IMR-90 (cell line): Measurements from ENCODE around the gene RERE. TPM values are rescaled to one million over a fixed set of nuclear protein-coding genes. Genes with fewer than 3 reads are reported as not detected.

Experiments used
- ATAC-seq: fragments of 200-7000 bp; cut with Tn5 transposase; 2 replicates; pipeline ENCODE4 v1.9.1; 2020; ENCODE audit warnings: low read depth, mild to moderate bottlenecking, moderate library complexity
- BruUV-seq: library from RNA; stranded (reverse); fragments of 400-500 nt; replicated peaks from 2 replicates; lab custom pipeline; 2021; lab: Mats Ljungman, UMichigan
- CTCF ChIA-PET: fragments of 300-600 bp; formaldehyde crosslinking; extraction: SDS; loops from one replicate; lab custom pipeline; 2021; ENCODE audit warnings: antibody characterized with exemption; lab: Yijun Ruan, JAX
- POLR2A ChIA-PET: fragments of 300-600 bp; sonication (Branson Sonifier 250); formaldehyde crosslinking; loops from one replicate; lab custom pipeline; 2022; ENCODE audit warnings: antibody characterized with exemption; ENCODE audit not compliant: unreplicated experiment; lab: Charles Lee
- DNase-seq: peaks from one replicate; pipeline ENCODE4 v3.0.0; 2013
- H2AFZ ChIP-seq: replicated peaks from 2 replicates; pipeline ENCODE3; 2013; ENCODE audit warnings: low read length, mild to moderate bottlenecking; ENCODE audit not compliant: poor library complexity
- H2AK5ac ChIP-seq: 2 replicates; pipeline ENCODE4 v1.6.1; 2013; ENCODE audit warnings: low read depth, low read length, inconsistent platforms
- H2AK9ac ChIP-seq: replicated peaks from 2 replicates; pipeline ENCODE3; 2013; ENCODE audit warnings: mild to moderate bottlenecking, low read depth, low read length, moderate library complexity; ENCODE audit not compliant: poor library complexity
- H2BK120ac ChIP-seq: 2 replicates; pipeline ENCODE4 v1.6.1; 2013; ENCODE audit warnings: low read depth, low read length, inconsistent platforms
- H2BK15ac ChIP-seq: 3 replicates; pipeline ENCODE4 v1.6.1; 2013; ENCODE audit warnings: low read depth, low read length, inconsistent platforms
- H2BK20ac ChIP-seq: 2 replicates; pipeline ENCODE4 v1.6.1; 2013; ENCODE audit warnings: low read depth, mild to moderate bottlenecking, inconsistent platforms, low read length, moderate library complexity
- H2BK5ac ChIP-seq: 2 replicates; pipeline ENCODE4 v1.6.1; 2013; ENCODE audit warnings: mild to moderate bottlenecking, low read depth, low read length, inconsistent platforms; ENCODE audit not compliant: poor library complexity, severe bottlenecking
- H3K14ac ChIP-seq: replicated peaks from 2 replicates; pipeline ENCODE4 v1.6.1; 2013; ENCODE audit warnings: low read depth, low read length, inconsistent platforms
- H3K18ac ChIP-seq: 2 replicates; pipeline ENCODE4 v1.6.1; 2013; ENCODE audit warnings: low read depth, low read length, control low read depth
- H3K23ac ChIP-seq: 2 replicates; pipeline ENCODE4 v1.6.1; 2013; ENCODE audit warnings: low read depth, low read length, inconsistent platforms
- H3K27ac ChIP-seq: 2 replicates; pipeline ENCODE4 v1.5.1; 2013; ENCODE audit warnings: mild to moderate bottlenecking, control low read depth, low read length; ENCODE audit not compliant: insufficient read depth
- H3K27me3 ChIP-seq: 2 replicates; pipeline ENCODE4 v1.6.1; 2013; ENCODE audit warnings: low read length; ENCODE audit not compliant: control insufficient read depth, insufficient read depth
- H3K36me3 ChIP-seq: 2 replicates; pipeline ENCODE4 v1.6.1; 2013; ENCODE audit warnings: low read length, mixed read lengths; ENCODE audit not compliant: control insufficient read depth, insufficient read depth
- H3K4ac ChIP-seq: 2 replicates; pipeline ENCODE4 v1.6.1; 2013; ENCODE audit warnings: low read depth, low read length, inconsistent platforms
- H3K4me1 ChIP-seq: 2 replicates; pipeline ENCODE4 v1.6.1; 2013; ENCODE audit warnings: low read length, mixed read lengths; ENCODE audit not compliant: control insufficient read depth, insufficient read depth
- H3K4me2 ChIP-seq: 2 replicates; pipeline ENCODE4 v1.6.1; 2013; ENCODE audit warnings: low read depth, mild to moderate bottlenecking, control low read depth, low read length, moderate library complexity
- H3K4me3 ChIP-seq: 2 replicates; pipeline ENCODE4 v1.5.1; 2013; ENCODE audit warnings: low read depth, mild to moderate bottlenecking, control low read depth, low read length, moderate library complexity; ENCODE audit not compliant: insufficient read depth
- H3K56ac ChIP-seq: 2 replicates; pipeline ENCODE4 v1.6.1; 2013; ENCODE audit warnings: low read length, inconsistent platforms; ENCODE audit not compliant: insufficient read depth; ENCODE audit errors: extremely low read depth
- H3K79me1 ChIP-seq, 2 experiments: 2 replicates each; pipeline ENCODE4 v1.6.1; 2013; ENCODE audit warnings: low read length in 2 of 2, inconsistent platforms in 1 of 2, low read depth in 1 of 2
- H3K9ac ChIP-seq: 2 replicates; pipeline ENCODE4 v1.6.1; 2013; ENCODE audit warnings: low read depth, low read length, control low read depth
- H3K9me1 ChIP-seq: 2 replicates; pipeline ENCODE4 v1.6.1; 2013; ENCODE audit warnings: low read length, inconsistent platforms; ENCODE audit not compliant: insufficient read depth
- H3K9me3 ChIP-seq: 2 replicates; pipeline ENCODE4 v1.6.1; 2013; ENCODE audit warnings: low read length; ENCODE audit not compliant: control insufficient read depth, insufficient read depth
- H4K20me1 ChIP-seq: 2 replicates; pipeline ENCODE4 v1.6.1; 2013; ENCODE audit warnings: low read length, inconsistent platforms; ENCODE audit not compliant: insufficient read depth
- H4K5ac ChIP-seq: 2 replicates; pipeline ENCODE4 v1.6.1; 2013; ENCODE audit warnings: mild to moderate bottlenecking, low read depth, low read length, control low read depth
- H4K8ac ChIP-seq, 2 experiments: 2 replicates each; pipeline ENCODE4 v1.6.1; 2013; ENCODE audit warnings: low read depth in 2 of 2, low read length in 2 of 2, control low read depth in 1 of 2, inconsistent platforms in 1 of 2
- H4K91ac ChIP-seq: 2 replicates; pipeline ENCODE4 v1.6.1; 2013; ENCODE audit warnings: low read depth, low read length, inconsistent platforms; ENCODE audit not compliant: insufficient read depth
- CEBPB ChIP-seq: IDR thresholded peaks from 2 replicates; pipeline ENCODE4 v1.6.1; 2012; ENCODE audit warnings: low read depth, low read length, improper control_type of control experiment
- POLR2A ChIP-seq: IDR thresholded peaks from 2 replicates; pipeline ENCODE4 v1.6.1; 2012; ENCODE audit warnings: mild to moderate bottlenecking, low read depth, low read length
- RCOR1 ChIP-seq: IDR thresholded peaks from 2 replicates; pipeline ENCODE4 v1.6.1; 2012; ENCODE audit warnings: mild to moderate bottlenecking, low read length, improper control_type of control experiment; ENCODE audit not compliant: insufficient replicate concordance
- SMC3 ChIP-seq: fragments of 150-350 bp; IDR thresholded peaks from 2 replicates; pipeline ENCODE4 v1.6.1; 2016; ENCODE audit warnings: low read depth, mild to moderate bottlenecking, antibody characterized with exemption, low read length, moderate library complexity
- WGBS, 2 experiments: methylation state at CpG; one replicate each; pipeline versions ENCODE4 v1.1.5 to v1.1.7; 2013; ENCODE audit warnings: missing lambda C conversion rate in 2 of 2; ENCODE audit not compliant: insufficient read length in 1 of 2; ENCODE audit errors: extremely low coverage in 2 of 2; 5-methylcytosine and 5-hydroxymethylcytosine counted together
- dilution Hi-C: fragments of 300-500 bp; cut with HindIII; formaldehyde crosslinking; loops from one replicate; pipeline ENCODE4 v1.14.3; 2018; ENCODE audit warnings: low sequenced_read_pairs; ENCODE audit not compliant: unreplicated experiment
- in situ Hi-C: fragments of 300-500 bp; cut with MboI; formaldehyde crosslinking; loops from 3 replicates; pipeline ENCODE4 v1.14.3; 2019; ENCODE audit warnings: low sequenced_read_pairs, inconsistent platforms, mixed read lengths
- intact Hi-C: fragments of 100-400 bp; cut with micrococcal nuclease; formaldehyde crosslinking; loops from 2 replicates; pipeline ENCODE4 v1.10.0; 2022
- polyA plus RNA-seq, 3 experiments: library from polyadenylated mRNA; depleted of rRNA; stranded (reverse); fragments of >200 nt; gene quantifications; 2 replicates each; pipeline ENCODE4 v1.2.3, GENCODE V29; 2012; ENCODE audit warnings: low replicate concordance in 1 of 3
- total RNA-seq: library from RNA; depleted of rRNA; stranded (reverse); fragments of >200 nt; gene quantifications from 2 replicates; pipeline ENCODE4 v1.2.3, GENCODE V29; 2012

The RERE gene
- total and polyA plus RNA-seq, 2 of the 4 experiments (the other 2 are of a cell fraction), result 11.5 to 25.1 TPM

- TF ChIP-seq RCOR1 (no peak), POLR2A (no peak)
Measured at GRCh38 chr1:8604041-8604945, 213.1 kb downstream of the RERE start (continued).

GRCh38 chr1:8603220-8603616 lies 214.2 kb downstream of the RERE start:
- Histone ChIP-seq H2BK15ac (no peak overlapping the region), H3K9me1 (peaks cover 21% of the 10 kb centered on the region), H2BK20ac (no peak overlapping the region), H3K23ac (no peak overlapping the region), H4K5ac (no peak overlapping the region), H2AFZ (no peak overlapping the region), H3K79me1 (peaks cover 34 to 51% of the 10 kb centered on the region in 2 experiments), H3K14ac (no peak overlapping the region), H4K20me1 (peaks cover 28% of the 10 kb centered on the region), H3K9ac (no peak overlapping the region), H3K18ac (no peak overlapping the region), H2AK5ac (peak overlapping the region; percentile 0; the same call in 1 of the 2 replicates), H2AK9ac (no peak overlapping the region), H4K91ac (no peak overlapping the region), H3K27ac (no peak overlapping the region), H3K27me3 (no peaks in the 10 kb centered on the region), H3K4me1 (peaks cover 12% of the 10 kb centered on the region), H3K9me3 (no peaks in the 10 kb centered on the region), H3K56ac (no peak overlapping the region), H4K8ac (no peak overlapping the region), H3K4me3 (no peak overlapping the region), H2BK120ac (no peak overlapping the region), H3K4me2 (no peak overlapping the region), H3K4ac (no peak overlapping the region), H2BK5ac (no peak overlapping the region), H3K36me3 (no peaks in the 10 kb centered on the region; the same call in 1 of the 2 replicates)
- no TSS peak for BruUV-seq
- DNase-seq (peak; percentile 52), ATAC-seq (no peak)
- TF ChIP-seq CEBPB (peak; percentile 82), SMC3 (no peak)
- intact Hi-C loops (no loop called here), dilution Hi-C loops (no loop called here), in situ Hi-C loops (no loop called here)
- WGBS, 2 experiments, result 47% methylated on average over 2 of the region's 4 CpGs; no CpG with 5 or more reads in 1 of the 2 experiments
- ChIA-PET POLR2A (interaction anchor here (0.5 kb wide), 1 partner anchor 648 kb away, joined by 5 read pairs; no protein-coding TSS in a partner anchor), CTCF (interaction anchor here (0.7 to 1.1 kb wide), 2 partner anchors 23 to 30 kb away, joined by 3 to 4 read pairs; no protein-coding TSS in a partner anchor)
